ENCODE data around the gene SIN3B. TPM values are rescaled to one million over a fixed set of nuclear protein-coding genes. Genes with fewer than 3 reads are reported as not detected.

Gene SIN3B
- total and polyA plus RNA-seq, 5 donors, result 22.6 to 35.4 (median 28.3) TPM

GRCh38 chr19:16880884-16881554 is 51.8 kb downstream of the SIN3B start:
- H3K4me3 ChIP-seq (ENCODE audit: low read length), result no peak overlapping the region
- H3K4me1 ChIP-seq (ENCODE audit: control insufficient read depth, insufficient read depth, low read length), result no peaks in the 10 kb centered on the region
- no peaks in the 10 kb centered on the region for H3K9me3 ChIP-seq (ENCODE audit: control insufficient read depth, low read length)
- H3K27me3 ChIP-seq (ENCODE audit: control insufficient read depth, insufficient read depth), result no peaks in the 10 kb centered on the region
- DNase-seq, result peak in 2 of 3 donors; percentile 5 to 41
- no peak overlapping the region for H3K27ac ChIP-seq (ENCODE audit: low read length)
- intact Hi-C loops (cut with DNase I), result no loop called here
- 93% methylated on average over 8 of the region's 8 CpGs for WGBS
- ATAC-seq, result no peak

DNA sequence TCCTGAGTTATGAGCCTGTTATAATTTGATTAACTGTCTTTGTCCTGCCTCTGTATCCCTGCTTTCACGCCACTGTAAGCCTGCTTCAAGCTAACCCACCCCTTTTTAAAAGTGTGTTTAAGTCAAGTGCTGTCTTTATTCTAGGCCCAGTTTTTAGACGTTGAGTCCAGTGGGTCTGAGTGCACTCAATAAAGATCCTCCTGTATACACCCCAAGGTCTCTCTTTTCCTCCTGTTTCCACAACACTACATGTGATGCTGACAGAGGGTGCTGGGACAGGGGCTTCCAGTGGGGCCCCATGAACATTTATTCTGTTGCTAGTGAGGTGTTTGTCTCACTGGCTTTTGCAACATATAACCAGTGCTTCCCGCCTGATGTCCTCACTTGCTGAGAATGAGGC is 52.9 kb downstream of the SIN3B start:
- 94% methylated on average over 3 of the region's 3 CpGs for WGBS
- DNase-seq (no peak), ATAC-seq (no peak)
- Histone ChIP-seq H3K27ac (ENCODE audit: low read length) (no peak overlapping the region), H3K27me3 (ENCODE audit: control insufficient read depth, insufficient read depth) (no peaks in the 10 kb centered on the region), H3K4me3 (ENCODE audit: low read length) (no peak overlapping the region), H3K9me3 (ENCODE audit: control insufficient read depth, low read length) (no peaks in the 10 kb centered on the region), H3K4me1 (ENCODE audit: control insufficient read depth, insufficient read depth, low read length) (peaks cover under 1% of the 10 kb centered on the region)
- intact Hi-C loops (cut with DNase I), result no loop called here

- no peak overlapping the region for H3K4me3 ChIP-seq (ENCODE audit: low read length)
- no peak overlapping the region for H3K27ac ChIP-seq (ENCODE audit: low read length)
- WGBS, result 85% methylated on average over 3 of the region's 3 CpGs
- H3K4me1 ChIP-seq (ENCODE audit: control insufficient read depth, insufficient read depth, low read length), result peaks cover 5% of the 10 kb centered on the region
- ATAC-seq (no peak), DNase-seq (no peak)
- H3K9me3 ChIP-seq (ENCODE audit: control insufficient read depth, low read length), result no peaks in the 10 kb centered on the region
- no peaks in the 10 kb centered on the region for H3K27me3 ChIP-seq (ENCODE audit: control insufficient read depth, insufficient read depth)
- intact Hi-C loops (cut with DNase I), result no loop called here
These were observed 54.3 kb downstream of the SIN3B start for GRCh38 chr19:16883522-16883921.

- Histone ChIP-seq H3K4me3 (ENCODE audit: low read length) (no peak overlapping the region), H3K27me3 (ENCODE audit: control insufficient read depth, insufficient read depth) (no peaks in the 10 kb centered on the region), H3K9me3 (ENCODE audit: control insufficient read depth, low read length) (no peaks in the 10 kb centered on the region), H3K27ac (ENCODE audit: low read length) (no peak overlapping the region), H3K4me1 (ENCODE audit: control insufficient read depth, insufficient read depth, low read length) (peaks cover 5% of the 10 kb centered on the region)
- ATAC-seq (no peak), DNase-seq (no peak)
- intact Hi-C loops (cut with DNase I), result no loop called here
- 49% methylated on average over 5 of the region's 5 CpGs for WGBS
These were observed 56.0 kb downstream of the SIN3B start for GRCh38 chr19:16885166-16885565.

- intact Hi-C loops (cut with DNase I), result no loop called here
- WGBS, result 43% methylated on average over 20 of the region's 20 CpGs
- H3K9me3 ChIP-seq (ENCODE audit: control insufficient read depth, low read length), result no peaks in the 10 kb centered on the region
- peaks cover 5% of the 10 kb centered on the region for H3K4me1 ChIP-seq (ENCODE audit: control insufficient read depth, insufficient read depth, low read length)
- H3K4me3 ChIP-seq (ENCODE audit: low read length), result no peak overlapping the region
- ATAC-seq (peak; percentile 74 to 88), DNase-seq (peak; percentile 86 to 87 (median 87))
- H3K27ac ChIP-seq (ENCODE audit: low read length), result peak overlapping the region; percentile 5
- no peaks in the 10 kb centered on the region for H3K27me3 ChIP-seq (ENCODE audit: control insufficient read depth, insufficient read depth)
These were observed 57.2 kb downstream of the SIN3B start for GRCh38 chr19:16886305-16886880.

DNA sequence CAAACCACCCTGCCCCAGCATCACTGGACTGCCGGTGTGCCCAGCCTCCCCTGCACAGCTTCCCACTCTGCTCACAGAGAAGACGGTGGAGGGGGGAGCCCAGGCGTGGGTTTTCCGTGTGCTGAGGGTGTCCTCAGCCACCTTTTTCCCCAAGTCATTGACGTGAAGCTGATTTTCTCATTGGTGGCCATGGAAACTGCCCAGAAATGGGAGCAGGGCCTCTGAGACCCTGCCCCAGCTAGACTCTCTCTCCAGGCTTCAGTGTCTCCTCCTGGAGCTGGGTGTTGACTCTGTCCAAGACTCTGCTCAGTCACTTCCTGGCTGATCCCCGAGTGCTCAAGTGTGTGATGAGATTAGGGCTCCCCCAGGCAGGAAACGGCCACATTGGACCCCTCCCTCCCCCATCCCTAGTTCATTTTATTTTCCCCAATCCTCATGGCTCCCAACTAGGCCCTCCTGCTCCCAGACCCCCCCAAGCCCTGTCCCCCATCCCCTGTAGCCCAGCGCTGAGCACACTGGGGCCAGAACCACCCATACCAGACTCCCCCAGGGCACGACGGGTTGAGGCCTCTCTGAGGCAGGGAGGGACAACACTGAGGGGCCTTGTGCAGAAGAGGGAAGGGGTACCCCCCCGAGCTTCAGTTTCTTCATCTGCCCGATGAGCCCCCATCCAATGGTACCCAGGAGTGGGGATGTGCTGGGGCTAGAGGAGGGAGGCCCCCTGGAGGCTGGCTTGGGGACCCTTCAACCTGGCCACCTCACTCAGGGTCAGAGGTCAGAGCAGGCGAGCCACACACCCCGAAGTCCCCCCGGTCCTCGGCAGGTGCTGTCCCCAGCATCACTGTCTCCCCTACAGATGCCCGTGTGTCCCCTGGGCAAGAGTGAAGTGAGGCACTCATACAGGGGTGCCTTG is 58.4 kb downstream of the SIN3B start:
- Histone ChIP-seq H3K27ac (ENCODE audit: low read length) (peak overlapping the region; percentile 43), H3K9me3 (ENCODE audit: control insufficient read depth, low read length) (no peaks in the 10 kb centered on the region), H3K4me3 (ENCODE audit: low read length) (no peak overlapping the region), H3K27me3 (ENCODE audit: control insufficient read depth, insufficient read depth) (no peaks in the 10 kb centered on the region), H3K4me1 (ENCODE audit: control insufficient read depth, insufficient read depth, low read length) (peaks cover 5% of the 10 kb centered on the region)
- 61% methylated on average over 17 of the region's 17 CpGs for WGBS
- intact Hi-C loops (cut with DNase I), result no loop called here
- no peak for DNase-seq
- ATAC-seq, result peak in 1 of 2 donors; percentile 50

- 11% methylated on average over 31 of the region's 31 CpGs for WGBS
- H3K27me3 ChIP-seq (ENCODE audit: control insufficient read depth, insufficient read depth), result no peaks in the 10 kb centered on the region
- H3K27ac ChIP-seq (ENCODE audit: low read length), result peak within 1 kb of the TSS; percentile 13
- DNase-seq (peak; percentile 69 to 78 (median 74)), ATAC-seq (peak; percentile 43 to 49)
- no peaks in the 10 kb centered on the region for H3K9me3 ChIP-seq (ENCODE audit: control insufficient read depth, low read length)
- intact Hi-C loops (cut with DNase I), result no loop called here
- H3K4me3 ChIP-seq (ENCODE audit: low read length), result no peak within 1 kb of the TSS
- peaks cover 5% of the 10 kb centered on the region for H3K4me1 ChIP-seq (ENCODE audit: control insufficient read depth, insufficient read depth, low read length)
These were observed 59.6 kb downstream of the SIN3B start, which contains the start of gene F2RL3 for GRCh38 chr19:16888629-16889365. Gene F2RL3 (plus strand): TSS chr19:16888999. CDS start chr19:16889190, 191 bp downstream.

GRCh38 chr19:16889366-16889882 is 60.2 kb downstream of the SIN3B start:
- H3K27me3 ChIP-seq (ENCODE audit: control insufficient read depth, insufficient read depth), result no peaks in the 10 kb centered on the region
- peaks cover 5% of the 10 kb centered on the region for H3K4me1 ChIP-seq (ENCODE audit: control insufficient read depth, insufficient read depth, low read length)
- intact Hi-C loops (cut with DNase I), result no loop called here
- no peaks in the 10 kb centered on the region for H3K9me3 ChIP-seq (ENCODE audit: control insufficient read depth, low read length)
- no peak overlapping the region for H3K4me3 ChIP-seq (ENCODE audit: low read length)
- DNase-seq, result peak; percentile 62 to 83 (median 76)
- WGBS, result 52% methylated on average over 22 of the region's 22 CpGs
- H3K27ac ChIP-seq (ENCODE audit: low read length), result peak overlapping the region; percentile 4
- ATAC-seq, result peak; percentile 22 to 62

DNA sequence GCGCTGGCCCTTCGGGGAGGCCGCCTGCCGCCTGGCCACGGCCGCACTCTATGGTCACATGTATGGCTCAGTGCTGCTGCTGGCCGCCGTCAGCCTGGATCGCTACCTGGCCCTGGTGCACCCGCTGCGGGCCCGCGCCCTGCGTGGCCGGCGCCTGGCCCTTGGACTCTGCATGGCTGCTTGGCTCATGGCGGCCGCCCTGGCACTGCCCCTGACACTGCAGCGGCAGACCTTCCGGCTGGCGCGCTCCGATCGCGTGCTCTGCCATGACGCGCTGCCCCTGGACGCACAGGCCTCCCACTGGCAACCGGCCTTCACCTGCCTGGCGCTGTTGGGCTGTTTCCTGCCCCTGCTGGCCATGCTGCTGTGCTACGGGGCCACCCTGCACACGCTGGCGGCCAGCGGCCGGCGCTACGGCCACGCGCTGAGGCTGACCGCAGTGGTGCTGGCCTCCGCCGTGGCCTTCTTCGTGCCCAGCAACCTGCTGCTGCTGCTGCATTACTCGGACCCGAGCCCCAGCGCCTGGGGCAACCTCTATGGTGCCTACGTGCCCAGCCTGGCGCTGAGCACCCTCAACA is 60.8 kb downstream of the SIN3B start:
- intact Hi-C loops (cut with DNase I), result no loop called here
- DNase-seq (peak in 1 of 3 donors; percentile 47), ATAC-seq (no peak)
- Histone ChIP-seq H3K4me3 (ENCODE audit: low read length) (no peak overlapping the region), H3K4me1 (ENCODE audit: control insufficient read depth, insufficient read depth, low read length) (peaks cover 5% of the 10 kb centered on the region), H3K27ac (ENCODE audit: low read length) (no peak overlapping the region), H3K9me3 (ENCODE audit: control insufficient read depth, low read length) (no peaks in the 10 kb centered on the region), H3K27me3 (ENCODE audit: control insufficient read depth, insufficient read depth) (no peaks in the 10 kb centered on the region)
- WGBS, result 96% methylated on average over 48 of the region's 48 CpGs

Measured in right cardiac atrium (tissue), 5 donors.